Peyer's patch (tissue), 4 donors: ENCODE measurements around the gene AMDHD1.

Experiments
- CTCF ChIP-seq, 6 experiments: fragments of 450-650 bp in 4 of 6; fragments of 200-600 bp in 2 of 6; sonication (generic) in 1 of 6; IDR thresholded peaks; one replicate each; pipeline ENCODE4 v1.5.1; 2017 to 2019; ENCODE audit warnings: antibody characterized with exemption in 6 of 6, mild to moderate bottlenecking in 3 of 6, moderate library complexity in 1 of 6
- POLR2A ChIP-seq, 2 donors: fragments of 450-650 bp; IDR thresholded peaks; one replicate each; pipeline ENCODE4 v1.5.1; 2017; ENCODE audit warnings: antibody characterized with exemption in 2 of 2, mild to moderate bottlenecking in 2 of 2, moderate library complexity in 2 of 2

DNA sequence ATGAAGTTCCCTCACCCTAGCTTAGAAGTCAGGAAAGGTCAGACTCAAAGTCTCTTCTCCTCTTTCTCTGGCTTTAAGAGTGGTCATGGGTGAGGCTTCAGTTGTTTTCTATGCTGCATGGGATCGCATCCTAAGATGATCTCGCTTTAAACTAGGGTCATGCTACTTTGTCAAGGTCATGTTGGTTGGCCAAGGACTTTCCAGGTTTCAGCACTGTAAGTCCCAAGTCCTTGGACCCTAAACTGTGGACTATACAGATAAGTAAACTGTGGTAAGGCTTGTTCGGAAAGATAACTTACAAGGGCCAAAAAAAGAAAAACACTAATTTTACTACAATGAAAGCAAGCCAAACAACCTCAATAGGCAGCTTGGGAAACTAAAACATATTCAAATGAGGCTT is 35.6 kb downstream of the AMDHD1 start:
- no peak for TF ChIP-seq CTCF (IDR thresholded peaks at IDR 0.05)
- TF ChIP-seq POLR2A (IDR thresholded peaks at IDR 0.05): no peak
